COLO668 (cell line): ENCODE results near the gene TIMM50.
A peak's percentile ranks its signal among the peaks of the same experiment; 100 is the strongest.
"Not testable (repeated sequence)": the region's sequence is repeated elsewhere in the genome, so short reads cannot be mapped to it uniquely, and the experiment has no call there.

Source experiments
- DNase-seq: peaks from one replicate; lab custom pipeline; 2025; ENCODE audit not compliant: unreplicated experiment; lab: John Stamatoyannopoulos, UW

TIMM50 gene

DNA sequence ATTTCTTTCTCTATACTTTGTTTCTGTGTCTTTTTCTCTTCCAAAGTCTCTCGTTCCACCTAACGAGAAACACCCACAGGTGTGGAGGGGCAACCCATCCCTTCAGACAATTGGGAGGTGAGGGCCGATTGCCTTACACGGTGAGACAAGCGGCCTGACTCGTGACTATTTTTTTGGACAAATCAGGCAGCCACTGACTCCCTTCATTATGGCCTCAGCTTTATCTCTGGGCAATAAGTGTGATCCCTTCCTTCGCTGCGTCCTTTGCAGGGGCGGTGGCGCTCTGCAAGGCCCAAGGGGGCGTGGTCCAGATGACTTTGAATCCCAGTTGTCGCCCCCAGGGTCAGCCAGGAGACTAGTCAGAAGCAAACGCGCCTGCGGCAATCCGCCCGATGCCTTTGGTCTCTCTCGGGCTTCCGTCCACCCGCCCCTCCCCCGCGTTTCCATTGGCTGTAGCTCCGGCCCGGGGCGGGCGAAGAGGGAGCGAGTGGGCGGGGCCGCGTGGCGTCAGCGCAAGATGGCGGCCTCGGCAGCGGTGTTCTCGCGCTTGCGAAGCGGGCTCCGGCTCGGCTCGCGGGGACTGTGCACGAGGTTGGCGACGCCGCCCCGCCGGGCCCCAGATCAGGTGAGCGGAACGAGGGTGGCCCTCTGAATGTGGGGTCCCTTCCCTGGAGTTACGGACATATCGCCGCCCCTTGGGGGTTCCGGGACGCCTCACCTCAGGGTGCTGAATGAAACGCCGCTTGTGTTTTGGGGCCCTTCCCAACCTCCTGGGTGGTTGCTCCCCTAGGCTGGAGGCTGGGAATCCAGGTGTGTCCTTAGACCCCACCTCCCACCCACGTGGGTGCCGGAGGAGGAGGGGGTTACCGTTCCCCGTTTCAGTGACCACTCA is at the start of gene TIMM50:
Gene TIMM50, plus strand, starts transcription at position 502 of the 892 bp plus-strand sequence. Its CDS starts 16 bp downstream, at position 518.
- peak; percentile 99 for DNase-seq

DNA sequence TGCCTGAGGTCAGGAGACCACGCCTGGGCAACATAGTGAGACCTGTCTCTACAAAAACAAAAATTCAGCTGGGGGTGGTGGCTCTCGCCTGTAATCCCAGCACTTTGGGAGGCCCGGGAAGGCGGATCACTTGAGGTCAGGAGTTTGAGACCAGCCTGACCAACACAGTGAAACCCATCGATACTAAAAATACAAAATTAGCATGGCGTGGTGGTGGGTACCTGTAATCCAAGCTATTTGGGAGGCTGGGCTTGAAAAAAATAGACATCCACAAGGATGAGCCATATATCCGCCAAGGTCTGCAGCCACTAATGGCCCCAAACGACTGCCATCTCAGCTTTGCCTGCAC is 48.0 kb upstream of the TIMM50 start:
- DNase-seq: no peak

- DNase-seq: no peak
Observed at GRCh38 chr19:39433480-39434079, 47.1 kb upstream of the TIMM50 start.

- no peak for DNase-seq
Observed at GRCh38 chr19:39434123-39435076, 46.2 kb upstream of the TIMM50 start.

- DNase-seq: peak; percentile 99
Observed at GRCh38 chr19:39435499-39436349, 44.9 kb upstream of the TIMM50 start, which contains the start of gene RPS16. TSS of gene RPS16 (minus strand) at chr19:39435949. CDS start at chr19:39435895, 54 bp downstream.

GRCh38 chr19:39436350-39436716 is 44.3 kb upstream of the TIMM50 start:
- DNase-seq: no peak

DNA sequence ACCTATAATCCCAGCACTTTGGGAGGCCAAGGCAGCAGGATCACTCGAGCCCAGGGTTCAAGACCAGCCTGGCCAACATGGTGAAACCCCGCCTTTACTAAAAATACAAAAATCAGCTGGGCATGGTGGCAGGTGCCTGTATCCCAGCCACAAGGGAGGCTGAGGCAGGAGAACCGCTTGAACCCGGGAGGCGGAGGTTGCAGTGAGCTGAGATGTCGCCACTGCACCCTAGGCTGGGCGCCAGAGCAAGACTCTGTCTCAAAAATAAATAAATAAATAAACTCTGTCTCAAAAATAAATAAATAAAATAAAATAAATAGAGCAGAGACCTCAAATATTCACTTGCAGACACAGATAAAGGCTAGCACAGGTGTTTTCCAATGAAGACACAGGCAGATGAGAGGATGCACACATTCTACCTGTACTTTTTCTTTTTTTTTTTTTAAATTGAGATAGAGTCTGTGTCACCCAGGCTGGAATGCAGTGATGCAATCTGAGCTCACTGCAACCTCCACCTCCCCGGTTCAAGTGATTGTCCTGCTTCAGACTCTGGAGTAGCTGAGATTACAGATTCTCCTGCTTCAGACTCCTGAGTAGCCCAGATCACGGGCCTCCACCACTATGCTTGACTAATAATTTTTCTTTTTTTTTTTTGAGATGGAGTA is 42.2 kb upstream of the TIMM50 start:
- DNase-seq: no peak

GRCh38 chr19:39444598-39445195 is 35.9 kb upstream of the TIMM50 start:
- peak; percentile 14 for DNase-seq

- peak; percentile 98 for DNase-seq
Observed at GRCh38 chr19:39445196-39446111, 35.2 kb upstream of the TIMM50 start, which contains the start of gene SUPT5H. TSS of gene SUPT5H (plus strand) at chr19:39445582. CDS start at chr19:39445891, 309 bp downstream.

DNA sequence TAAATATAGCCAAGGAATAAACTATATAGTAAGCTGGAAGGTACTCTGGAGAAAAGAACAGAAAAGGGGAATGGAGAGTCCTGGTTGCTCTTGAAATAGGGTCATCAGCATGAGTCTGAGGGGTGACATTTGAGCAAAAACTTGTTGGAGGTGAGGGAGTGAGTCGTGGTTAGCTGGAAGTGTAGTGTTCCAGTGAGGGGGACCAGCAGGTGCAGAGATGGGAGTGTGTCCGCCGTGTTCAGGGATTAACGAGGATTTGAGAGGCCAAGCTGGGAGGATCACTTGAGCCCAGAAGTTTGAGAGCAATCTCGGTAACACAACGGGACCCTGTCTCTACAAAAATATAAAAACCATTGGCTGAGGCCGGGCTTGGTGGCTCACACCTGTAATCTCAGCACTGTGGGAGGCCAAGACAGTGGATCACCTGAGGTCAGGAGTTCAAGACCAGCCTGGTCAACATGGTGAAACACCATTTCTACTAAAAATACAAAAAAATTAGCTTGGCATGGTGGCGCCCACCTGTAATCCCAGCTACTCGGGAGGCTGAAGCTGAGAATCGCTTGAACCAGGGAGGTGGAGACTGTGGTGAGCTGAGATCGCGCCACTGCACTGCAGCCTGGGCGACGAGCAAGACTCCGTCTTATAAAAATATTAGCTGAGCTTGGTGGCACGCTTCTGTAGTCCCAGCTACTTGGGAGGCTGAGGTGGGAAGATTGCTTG is 34.1 kb upstream of the TIMM50 start:
- no peak for DNase-seq

GRCh38 chr19:39448271-39448670 is 32.4 kb upstream of the TIMM50 start:
- no peak for DNase-seq

DNA sequence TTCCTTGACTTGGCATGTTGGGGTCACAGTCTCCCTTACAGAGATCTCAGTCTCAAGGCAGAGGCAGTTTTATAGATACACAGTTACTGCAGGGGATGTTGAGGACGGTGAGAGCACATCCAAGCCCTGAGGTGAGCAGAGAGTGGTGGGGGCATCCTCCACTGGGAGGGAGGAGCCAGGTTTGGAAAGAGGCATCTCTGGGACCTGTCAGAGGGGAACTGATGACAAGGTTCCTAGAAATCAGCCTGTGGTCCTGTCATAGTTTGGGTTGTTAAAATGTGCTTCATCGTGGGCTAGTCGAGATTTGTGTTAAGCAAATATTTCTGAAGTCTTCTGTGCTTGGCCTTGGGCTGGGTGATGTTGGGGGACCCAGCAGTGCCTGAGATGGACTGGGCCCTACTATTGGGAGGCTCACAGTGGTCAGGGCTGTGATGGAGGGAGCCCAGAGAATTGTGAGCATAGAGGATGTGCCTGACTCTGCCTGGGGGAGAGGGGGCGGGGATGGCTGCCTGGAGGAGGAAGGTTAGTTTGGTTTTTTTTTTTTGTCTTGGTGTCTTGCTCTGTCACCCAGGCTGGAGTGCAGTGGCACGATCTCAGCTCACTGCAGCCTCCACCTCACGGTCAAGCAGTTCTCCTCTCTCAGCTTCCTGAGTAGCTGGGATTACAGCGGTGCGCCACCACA is 31.4 kb upstream of the TIMM50 start:
- no peak for DNase-seq

- DNase-seq: not testable (repeated sequence)
Observed at GRCh38 chr19:39451257-39451656, 29.4 kb upstream of the TIMM50 start.

GRCh38 chr19:39463403-39463802 is 17.2 kb upstream of the TIMM50 start:
- DNase-seq: no peak

DNA sequence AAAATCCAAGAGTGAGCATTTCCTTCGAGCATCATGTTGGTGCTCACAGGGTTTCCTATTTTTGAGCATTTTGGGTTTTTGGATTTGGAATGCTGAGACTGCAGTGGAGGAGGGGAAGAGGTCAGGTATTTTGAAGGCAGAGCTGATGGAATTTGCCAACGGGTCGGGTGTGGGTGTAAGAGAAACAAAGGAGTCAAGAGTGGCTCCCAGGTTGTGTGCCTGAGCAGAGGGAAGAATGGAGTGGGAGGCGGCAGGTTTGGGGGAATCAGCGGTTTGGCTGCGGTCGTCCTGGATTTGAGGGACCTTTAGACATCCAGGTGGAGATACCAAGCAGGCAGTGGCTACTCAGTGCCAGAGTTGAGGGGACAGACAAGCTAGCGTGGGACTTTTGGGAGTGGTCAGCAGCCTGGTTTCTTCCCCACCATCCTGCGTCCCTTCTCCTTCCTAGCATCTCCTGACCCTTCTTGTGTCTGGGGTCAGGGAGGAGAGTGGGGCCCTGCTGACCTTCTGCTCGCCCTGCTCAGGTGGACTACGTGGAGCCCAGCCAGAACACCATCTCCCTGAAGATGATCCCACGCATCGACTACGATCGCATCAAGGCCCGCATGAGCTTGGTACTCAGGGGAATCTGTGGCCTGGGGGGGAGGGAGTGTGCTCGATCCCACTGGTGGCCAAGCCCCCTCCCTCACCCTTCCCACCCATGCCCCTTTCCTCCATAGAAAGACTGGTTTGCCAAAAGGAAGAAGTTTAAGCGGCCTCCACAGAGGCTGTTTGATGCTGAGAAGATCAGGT is 14.5 kb upstream of the TIMM50 start:
- DNase-seq: no peak

- DNase-seq: no peak
Observed at GRCh38 chr19:39467941-39468340, 12.7 kb upstream of the TIMM50 start.
